Measurements from ENCODE around the gene ZNF728.

DNA sequence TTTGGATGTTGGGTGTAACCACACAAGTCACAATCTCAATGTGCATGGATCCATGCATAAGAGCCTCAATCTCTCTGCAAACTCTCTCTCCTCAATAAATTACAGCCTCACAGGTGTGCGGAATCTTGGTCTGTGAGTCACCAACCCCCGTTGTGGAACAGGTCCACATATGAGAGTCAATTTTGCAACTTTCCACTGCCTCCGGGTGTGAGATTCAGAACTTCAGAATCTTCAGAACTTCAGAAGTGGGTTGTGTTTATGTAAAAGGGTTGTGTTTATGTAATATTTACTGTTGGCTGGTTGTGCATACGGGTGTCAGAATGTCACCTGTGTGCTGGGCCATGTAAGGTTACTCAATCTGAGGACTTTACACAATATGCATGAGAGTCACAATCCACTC is 46.3 kb upstream of the ZNF728 start:
- TF ChIP-seq, protein P1, sequence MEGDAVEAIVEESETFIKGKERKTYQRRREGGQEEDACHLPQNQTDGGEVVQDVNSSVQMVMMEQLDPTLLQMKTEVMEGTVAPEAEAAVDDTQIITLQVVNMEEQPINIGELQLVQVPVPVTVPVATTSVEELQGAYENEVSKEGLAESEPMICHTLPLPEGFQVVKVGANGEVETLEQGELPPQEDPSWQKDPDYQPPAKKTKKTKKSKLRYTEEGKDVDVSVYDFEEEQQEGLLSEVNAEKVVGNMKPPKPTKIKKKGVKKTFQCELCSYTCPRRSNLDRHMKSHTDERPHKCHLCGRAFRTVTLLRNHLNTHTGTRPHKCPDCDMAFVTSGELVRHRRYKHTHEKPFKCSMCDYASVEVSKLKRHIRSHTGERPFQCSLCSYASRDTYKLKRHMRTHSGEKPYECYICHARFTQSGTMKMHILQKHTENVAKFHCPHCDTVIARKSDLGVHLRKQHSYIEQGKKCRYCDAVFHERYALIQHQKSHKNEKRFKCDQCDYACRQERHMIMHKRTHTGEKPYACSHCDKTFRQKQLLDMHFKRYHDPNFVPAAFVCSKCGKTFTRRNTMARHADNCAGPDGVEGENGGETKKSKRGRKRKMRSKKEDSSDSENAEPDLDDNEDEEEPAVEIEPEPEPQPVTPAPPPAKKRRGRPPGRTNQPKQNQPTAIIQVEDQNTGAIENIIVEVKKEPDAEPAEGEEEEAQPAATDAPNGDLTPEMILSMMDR (IDR thresholded peaks at IDR 0.05): no peak
- TF ChIP-seq POLR2AphosphoS5 (IDR thresholded peaks at IDR 0.05; ENCODE audit: low read depth, low read length) (no peak), REST (IDR thresholded peaks at IDR 0.05; ENCODE audit: insufficient read depth in 1 of 2, low read depth in 2 of 2, low read length in 1 of 2) (no peak), TCF7L2 (IDR thresholded peaks at IDR 0.05; ENCODE audit: low read depth, low read length) (no peak), SIN3A (IDR thresholded peaks at IDR 0.05; ENCODE audit: borderline replicate concordance, insufficient read depth, low read depth, low read length) (no peak)

All from Panc1 (cell line).